Loucy (cell line): Measurements from ENCODE around the gene RHBDF2.

Experiments used
- H2AFZ ChIP-seq: fragments of 200-600 bp; sonication (generic); 2 replicates; pipeline ENCODE4 v1.6.0; 2016; ENCODE audit warnings: antibody characterized with exemption, mild to moderate bottlenecking, low read length, moderate library complexity
- H3F3A ChIP-seq: fragments of 200-600 bp; 2 replicates; pipeline ENCODE4 v1.6.0; 2016; ENCODE audit warnings: antibody characterized with exemption, low read depth, mild to moderate bottlenecking
- H3K27me3 ChIP-seq: fragments of 200-600 bp; sonication (generic); 2 replicates; pipeline ENCODE4 v1.6.1; 2014; ENCODE audit warnings: low read length, mild to moderate bottlenecking; ENCODE audit not compliant: insufficient read depth, poor library complexity, severe bottlenecking
- H3K36me3 ChIP-seq: fragments of 200-600 bp; sonication (generic); 2 replicates; pipeline ENCODE4 v1.6.1; 2016; ENCODE audit warnings: low read length; ENCODE audit not compliant: insufficient read depth
- H3K4me1 ChIP-seq: fragments of 200-600 bp; sonication (generic); 2 replicates; pipeline ENCODE4 v1.5.1; 2014; ENCODE audit warnings: low read length, mild to moderate bottlenecking; ENCODE audit not compliant: insufficient read depth, poor library complexity, severe bottlenecking
- H3K4me2 ChIP-seq: fragments of 200-600 bp; sonication (generic); 2 replicates; pipeline ENCODE4 v1.6.0; 2014; ENCODE audit warnings: antibody characterized with exemption, low read length, low read depth, mild to moderate bottlenecking; ENCODE audit not compliant: poor library complexity, severe bottlenecking
- H3K4me3 ChIP-seq: fragments of 200-600 bp; sonication (generic); 2 replicates; pipeline ENCODE4 v1.5.1; 2014; ENCODE audit warnings: low read length, mild to moderate bottlenecking, mixed read lengths; ENCODE audit not compliant: poor library complexity, severe bottlenecking
- H3K79me2 ChIP-seq: fragments of 200-600 bp; sonication (generic); 2 replicates; pipeline ENCODE4 v1.6.1; 2014; ENCODE audit warnings: low read length; ENCODE audit not compliant: insufficient read depth
- H3K9ac ChIP-seq: fragments of 200-600 bp; sonication (generic); 2 replicates; pipeline ENCODE4 v1.6.0; 2014; ENCODE audit warnings: mild to moderate bottlenecking, low read depth, low read length, moderate library complexity; ENCODE audit not compliant: poor library complexity, severe bottlenecking
- H3K9me2 ChIP-seq: fragments of 200-600 bp; sonication (generic); replicated peaks from 2 replicates; pipeline ENCODE4 v1.6.1; 2016; ENCODE audit warnings: low read depth, low read length, mixed read lengths
- H3K9me3 ChIP-seq: fragments of 200-600 bp; sonication (generic); 2 replicates; pipeline ENCODE4 v1.6.1; 2014; ENCODE audit warnings: mild to moderate bottlenecking, antibody characterized with exemption, low read length, low read depth; ENCODE audit not compliant: insufficient read depth
- H4K20me1 ChIP-seq: fragments of 200-600 bp; sonication (generic); 2 replicates; pipeline ENCODE4 v1.6.0; 2014; ENCODE audit warnings: antibody characterized with exemption, low read length, mild to moderate bottlenecking; ENCODE audit not compliant: insufficient read depth, poor library complexity, severe bottlenecking
- EZH2phosphoT487 ChIP-seq: fragments of 200-600 bp; IDR thresholded peaks from 2 replicates; pipeline ENCODE4 v1.6.1; 2018; ENCODE audit warnings: antibody characterized with exemption, mild to moderate bottlenecking, moderate library complexity, borderline replicate concordance
- TF ChIP-seq, protein P1 (sequence below): fragments of 200-600 bp; sonication (generic); conservative IDR thresholded peaks from 2 replicates; pipeline ENCODE4 v1.5.1; 2014; ENCODE audit warnings: mild to moderate bottlenecking, antibody characterized with exemption, low read length

RHBDF2 gene

DNA sequence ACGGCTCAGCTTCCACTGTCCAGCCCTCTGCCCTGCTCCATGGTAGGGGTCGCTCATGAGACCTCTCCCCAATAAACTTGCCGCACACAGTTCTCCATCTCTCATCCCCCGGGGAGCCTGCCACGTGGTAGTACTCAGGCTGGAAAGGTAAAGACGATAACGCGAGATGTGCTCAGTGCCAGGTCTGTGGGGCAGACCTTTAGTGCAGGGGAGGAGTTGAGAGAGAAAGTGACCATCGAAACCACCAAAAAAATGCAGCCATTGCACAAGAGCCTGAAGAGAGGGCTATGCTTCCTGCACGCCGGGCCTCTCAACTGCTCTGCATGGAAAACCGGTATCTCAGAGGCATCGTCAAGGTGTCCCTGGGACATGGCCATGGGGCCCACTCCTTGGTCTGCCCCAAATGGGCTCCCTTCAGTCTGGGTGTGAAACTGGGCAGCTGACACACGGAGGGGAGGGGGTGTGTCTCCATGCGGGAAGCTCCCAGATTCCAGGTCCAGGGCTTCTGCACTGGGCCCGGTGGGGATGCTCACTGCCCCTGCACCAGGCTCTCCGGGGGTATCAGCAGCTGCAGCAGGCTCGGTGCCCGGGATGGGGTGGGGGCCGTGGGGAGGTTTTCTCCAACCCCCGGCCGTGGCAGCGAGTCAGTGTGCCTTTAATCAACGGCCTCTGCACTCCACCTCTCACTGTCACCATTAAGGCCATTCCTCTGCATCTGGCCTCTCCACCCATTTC, 38.5 kb downstream of the RHBDF2 start:
- Histone ChIP-seq H3K79me2 (no peaks in the 10 kb centered on the region), H3K4me3 (no peak overlapping the region), H3K27me3 (no peaks in the 10 kb centered on the region), H4K20me1 (no peaks in the 10 kb centered on the region), H3K9me3 (no peaks in the 10 kb centered on the region), H3K4me2 (no peak overlapping the region), H3F3A (no peaks in the 10 kb centered on the region), H3K36me3 (no peaks in the 10 kb centered on the region), H3K9me2 (no peaks in the 10 kb centered on the region), H3K9ac (no peak overlapping the region), H3K4me1 (no peaks in the 10 kb centered on the region), H2AFZ (no peak overlapping the region)
- TF ChIP-seq, protein P1, sequence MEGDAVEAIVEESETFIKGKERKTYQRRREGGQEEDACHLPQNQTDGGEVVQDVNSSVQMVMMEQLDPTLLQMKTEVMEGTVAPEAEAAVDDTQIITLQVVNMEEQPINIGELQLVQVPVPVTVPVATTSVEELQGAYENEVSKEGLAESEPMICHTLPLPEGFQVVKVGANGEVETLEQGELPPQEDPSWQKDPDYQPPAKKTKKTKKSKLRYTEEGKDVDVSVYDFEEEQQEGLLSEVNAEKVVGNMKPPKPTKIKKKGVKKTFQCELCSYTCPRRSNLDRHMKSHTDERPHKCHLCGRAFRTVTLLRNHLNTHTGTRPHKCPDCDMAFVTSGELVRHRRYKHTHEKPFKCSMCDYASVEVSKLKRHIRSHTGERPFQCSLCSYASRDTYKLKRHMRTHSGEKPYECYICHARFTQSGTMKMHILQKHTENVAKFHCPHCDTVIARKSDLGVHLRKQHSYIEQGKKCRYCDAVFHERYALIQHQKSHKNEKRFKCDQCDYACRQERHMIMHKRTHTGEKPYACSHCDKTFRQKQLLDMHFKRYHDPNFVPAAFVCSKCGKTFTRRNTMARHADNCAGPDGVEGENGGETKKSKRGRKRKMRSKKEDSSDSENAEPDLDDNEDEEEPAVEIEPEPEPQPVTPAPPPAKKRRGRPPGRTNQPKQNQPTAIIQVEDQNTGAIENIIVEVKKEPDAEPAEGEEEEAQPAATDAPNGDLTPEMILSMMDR: no peak

DNA sequence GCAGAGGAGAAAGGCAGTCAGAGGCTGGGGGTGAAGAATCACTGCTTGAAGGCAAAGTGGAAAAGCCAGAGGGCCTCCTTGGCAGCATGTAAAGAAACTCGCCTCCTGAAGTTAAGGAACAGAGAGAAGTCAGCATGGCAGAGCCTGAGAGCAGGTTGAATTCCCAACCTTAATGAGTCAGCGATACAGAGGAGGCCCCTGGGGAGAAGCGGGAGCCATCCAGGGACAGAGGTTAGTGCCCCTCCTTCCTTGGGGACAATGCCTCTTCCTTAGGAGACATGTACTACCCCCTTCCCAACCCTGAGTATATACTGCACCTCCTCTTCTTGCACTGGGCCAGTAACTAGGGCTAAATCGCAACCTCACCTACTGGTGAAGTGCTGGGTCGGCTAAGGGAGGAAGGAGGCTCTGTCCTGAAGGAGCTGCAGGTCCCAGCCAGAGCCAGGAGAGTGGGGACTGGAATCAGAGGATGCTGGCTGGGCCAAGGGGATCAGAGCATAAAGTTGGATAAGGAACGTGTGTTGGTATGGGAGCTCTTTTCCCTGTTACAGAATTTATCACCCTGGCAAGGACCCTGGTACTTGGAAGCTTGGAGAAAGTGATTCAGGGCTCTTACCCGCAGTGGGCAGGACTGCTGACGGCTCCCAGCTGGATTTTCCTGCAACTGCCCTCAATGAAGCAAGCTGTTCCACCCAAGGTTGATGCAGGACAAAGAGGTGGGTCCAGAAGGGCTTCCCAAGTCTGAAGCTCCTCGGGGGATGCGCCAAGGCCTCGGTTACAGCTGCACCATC, 39.3 kb downstream of the RHBDF2 start:
- Histone ChIP-seq H3K4me1 (no peaks in the 10 kb centered on the region), H3K9ac (no peak overlapping the region), H3F3A (no peaks in the 10 kb centered on the region), H2AFZ (no peak overlapping the region), H3K79me2 (no peaks in the 10 kb centered on the region), H3K9me3 (no peaks in the 10 kb centered on the region), H4K20me1 (no peaks in the 10 kb centered on the region), H3K27me3 (no peaks in the 10 kb centered on the region), H3K36me3 (no peaks in the 10 kb centered on the region), H3K9me2 (no peaks in the 10 kb centered on the region), H3K4me2 (no peak overlapping the region), H3K4me3 (no peak overlapping the region)
- TF ChIP-seq, protein P1: no peak
- no peak for TF ChIP-seq EZH2phosphoT487

DNA sequence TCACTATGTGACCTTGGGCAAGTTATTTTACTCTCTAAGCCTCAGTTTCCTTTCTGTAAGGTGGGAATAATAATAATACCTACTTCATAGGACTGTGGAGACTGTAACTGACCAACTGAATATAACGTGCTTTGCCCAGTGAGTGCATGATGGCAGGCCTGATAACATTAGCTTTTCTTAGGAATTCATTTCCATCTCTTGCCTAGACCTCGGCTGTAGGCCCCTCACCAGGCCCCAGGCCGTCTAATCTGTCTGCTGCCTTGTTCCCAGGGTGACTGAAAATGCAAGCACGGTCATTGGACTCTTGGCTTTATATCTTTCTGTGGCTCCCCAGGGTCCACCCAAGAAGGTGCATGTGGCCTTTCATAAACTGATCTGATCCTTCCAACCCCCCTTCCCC, 41.5 kb downstream of the RHBDF2 start:
- TF ChIP-seq, protein P1: no peak
- TF ChIP-seq EZH2phosphoT487: no peak
- no peaks in the 10 kb centered on the region for H3K4me1 ChIP-seq
- no peaks in the 10 kb centered on the region for H3K9me3 ChIP-seq

More for the DNA sequence above, 41.5 kb downstream of the RHBDF2 start:
- Histone ChIP-seq H3K79me2 (no peaks in the 10 kb centered on the region), H3K4me2 (no peak overlapping the region), H3K4me3 (no peak overlapping the region), H4K20me1 (no peaks in the 10 kb centered on the region), H3F3A (no peaks in the 10 kb centered on the region), H3K9me2 (no peaks in the 10 kb centered on the region), H2AFZ (no peak overlapping the region), H3K27me3 (no peaks in the 10 kb centered on the region), H3K9ac (no peak overlapping the region), H3K36me3 (no peaks in the 10 kb centered on the region)
